ENCODE measurements around the gene SLC2A10. TPM values are rescaled to one million over a fixed set of nuclear protein-coding genes. Genes with fewer than 3 reads are reported as not detected.

The SLC2A10 gene
- total RNA-seq, 1 experiment from 2014 or later: 9.6 TPM

DNA sequence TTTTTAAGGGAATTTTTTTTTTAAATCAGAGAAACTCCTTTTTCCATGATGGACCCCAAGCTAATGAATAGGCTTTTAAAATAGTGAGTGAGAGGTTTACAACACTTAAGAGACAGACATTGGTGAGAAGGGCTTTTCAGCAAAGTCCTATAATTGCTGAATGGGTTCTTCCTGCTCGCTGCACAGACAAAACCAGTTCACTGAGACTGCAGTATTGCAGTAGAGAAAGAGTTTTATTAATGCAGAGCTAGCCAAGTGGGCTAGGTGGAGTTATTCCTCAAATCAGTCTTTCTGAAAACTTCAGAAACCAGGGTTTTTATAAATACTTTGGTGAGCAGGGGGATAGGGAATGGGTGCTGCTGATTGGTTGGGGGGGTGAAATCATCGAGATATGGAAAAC is 3.2 kb upstream of the SLC2A10 start:
- intact Hi-C loops (cut with micrococcal nuclease): no loop called here
- ATAC-seq: no peak
- H3K9me3 ChIP-seq (ENCODE audit: low read length): peaks cover 11% of the 10 kb centered on the region; the same call in 1 of the 2 replicates
- H2AFZ ChIP-seq (ENCODE audit: low read length): no peak overlapping the region
- no peaks in the 10 kb centered on the region for H3K36me3 ChIP-seq (ENCODE audit: low read depth, low read length)
- H3K9me2 ChIP-seq (replicated peaks; ENCODE audit: low read length): no peaks in the 10 kb centered on the region
- no peak overlapping the region for H3K4me2 ChIP-seq (ENCODE audit: low read length)
- H3K4me3 ChIP-seq (ENCODE audit: low read length): no peak overlapping the region
- peaks cover 29% of the 10 kb centered on the region for H3K4me1 ChIP-seq (ENCODE audit: insufficient read depth, low read length)
- H4K20me1 ChIP-seq (ENCODE audit: low read length): no peaks in the 10 kb centered on the region
- no peak overlapping the region for H3K27ac ChIP-seq (ENCODE audit: low read length)
- H3K79me2 ChIP-seq (ENCODE audit: low read length): peaks cover 10% of the 10 kb centered on the region
- CTCF ChIA-PET: no interaction called here
- H3K9ac ChIP-seq (ENCODE audit: low read length): no peak overlapping the region
- TF ChIP-seq, protein P1, sequence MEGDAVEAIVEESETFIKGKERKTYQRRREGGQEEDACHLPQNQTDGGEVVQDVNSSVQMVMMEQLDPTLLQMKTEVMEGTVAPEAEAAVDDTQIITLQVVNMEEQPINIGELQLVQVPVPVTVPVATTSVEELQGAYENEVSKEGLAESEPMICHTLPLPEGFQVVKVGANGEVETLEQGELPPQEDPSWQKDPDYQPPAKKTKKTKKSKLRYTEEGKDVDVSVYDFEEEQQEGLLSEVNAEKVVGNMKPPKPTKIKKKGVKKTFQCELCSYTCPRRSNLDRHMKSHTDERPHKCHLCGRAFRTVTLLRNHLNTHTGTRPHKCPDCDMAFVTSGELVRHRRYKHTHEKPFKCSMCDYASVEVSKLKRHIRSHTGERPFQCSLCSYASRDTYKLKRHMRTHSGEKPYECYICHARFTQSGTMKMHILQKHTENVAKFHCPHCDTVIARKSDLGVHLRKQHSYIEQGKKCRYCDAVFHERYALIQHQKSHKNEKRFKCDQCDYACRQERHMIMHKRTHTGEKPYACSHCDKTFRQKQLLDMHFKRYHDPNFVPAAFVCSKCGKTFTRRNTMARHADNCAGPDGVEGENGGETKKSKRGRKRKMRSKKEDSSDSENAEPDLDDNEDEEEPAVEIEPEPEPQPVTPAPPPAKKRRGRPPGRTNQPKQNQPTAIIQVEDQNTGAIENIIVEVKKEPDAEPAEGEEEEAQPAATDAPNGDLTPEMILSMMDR (conservative IDR thresholded peaks at IDR 0.05; ENCODE audit: low read depth, low read length): no peak
- no peak for TF ChIP-seq EZH2phosphoT487 (IDR thresholded peaks at IDR 0.05; ENCODE audit: borderline replicate concordance, low read length)
- TF ChIP-seq EZH2 (IDR thresholded peaks at IDR 0.05; ENCODE audit: low read length, unreplicated experiment): no peak
- H3K27me3 ChIP-seq (ENCODE audit: low read length): no peaks in the 10 kb centered on the region
- no peak for DNase-seq
- H3F3A ChIP-seq (ENCODE audit: low read length, unreplicated experiment): no peaks in the 10 kb centered on the region
- POLR2A ChIA-PET (ENCODE audit: unreplicated experiment): no interaction called here
- BruUV-seq (replicated peaks): no TSS peak

DNA sequence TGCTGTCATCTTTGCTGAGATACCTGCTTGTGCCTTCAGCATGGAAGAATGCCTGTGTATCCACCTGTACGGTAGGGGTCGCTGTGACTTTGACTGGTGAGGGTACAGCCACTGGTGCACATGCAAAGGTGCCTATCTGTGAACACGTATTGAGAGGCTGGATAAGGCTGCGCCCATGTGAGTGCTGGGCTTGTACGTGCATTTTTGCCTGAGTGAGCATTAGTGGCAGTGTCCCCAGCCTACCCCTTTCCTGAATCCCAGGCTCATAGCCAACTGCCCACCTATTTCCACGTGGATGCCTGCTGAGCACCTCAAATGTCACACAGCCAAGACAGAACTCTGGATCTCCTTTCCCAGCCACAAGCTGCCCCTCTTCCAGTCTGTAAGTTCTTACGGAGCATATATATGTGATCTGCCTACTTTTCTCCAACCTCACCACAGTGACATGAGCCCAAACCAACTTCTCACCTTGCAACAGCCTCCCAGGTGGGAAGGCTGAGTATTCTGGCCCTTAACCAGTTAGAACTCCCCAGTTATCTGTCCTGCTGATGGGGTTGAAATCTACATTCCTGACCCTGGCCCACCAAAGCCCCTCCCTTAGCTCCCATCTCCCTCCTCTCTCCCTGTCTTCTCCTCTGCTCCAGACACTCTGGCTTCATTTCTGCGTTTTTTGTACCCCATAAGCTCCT is 1.1 kb upstream of the SLC2A10 start:
- H3K36me3 ChIP-seq (ENCODE audit: low read depth, low read length): no peaks in the 10 kb centered on the region
- no peak overlapping the region for H3K4me2 ChIP-seq (ENCODE audit: low read length)
- ChIA-PET CTCF (interaction anchor here (0.6 kb wide), 1 partner anchor 16 kb away, joined by 3 read pairs; no protein-coding TSS in a partner anchor), POLR2A (ENCODE audit: unreplicated experiment) (no interaction called here)
- H3K9me2 ChIP-seq (replicated peaks; ENCODE audit: low read length): no peaks in the 10 kb centered on the region
- peak overlapping the region; percentile 97 for H2AFZ ChIP-seq (ENCODE audit: low read length)
- no peaks in the 10 kb centered on the region for H3F3A ChIP-seq (ENCODE audit: low read length, unreplicated experiment)
- peaks cover 11% of the 10 kb centered on the region; the same call in 1 of the 2 replicates for H3K9me3 ChIP-seq (ENCODE audit: low read length)
- H3K79me2 ChIP-seq (ENCODE audit: low read length): peaks cover 10% of the 10 kb centered on the region
- BruUV-seq (replicated peaks): no TSS peak
- ATAC-seq (no peak), DNase-seq (no peak)
- no peak overlapping the region for H3K27ac ChIP-seq (ENCODE audit: low read length)
- H3K9ac ChIP-seq (ENCODE audit: low read length): no peak overlapping the region
- no peak overlapping the region for H3K4me3 ChIP-seq (ENCODE audit: low read length)
- H3K4me1 ChIP-seq (ENCODE audit: insufficient read depth, low read length): peaks cover 19% of the 10 kb centered on the region
- intact Hi-C loops (cut with micrococcal nuclease): no loop called here
- no peaks in the 10 kb centered on the region for H3K27me3 ChIP-seq (ENCODE audit: low read length)
- no peaks in the 10 kb centered on the region for H4K20me1 ChIP-seq (ENCODE audit: low read length)
- TF ChIP-seq EZH2phosphoT487 (IDR thresholded peaks at IDR 0.05; ENCODE audit: borderline replicate concordance, low read length) (no peak), EZH2 (IDR thresholded peaks at IDR 0.05; ENCODE audit: low read length, unreplicated experiment) (no peak)
- TF ChIP-seq, protein P1 (conservative IDR thresholded peaks at IDR 0.05; ENCODE audit: low read depth, low read length): no peak

DNA sequence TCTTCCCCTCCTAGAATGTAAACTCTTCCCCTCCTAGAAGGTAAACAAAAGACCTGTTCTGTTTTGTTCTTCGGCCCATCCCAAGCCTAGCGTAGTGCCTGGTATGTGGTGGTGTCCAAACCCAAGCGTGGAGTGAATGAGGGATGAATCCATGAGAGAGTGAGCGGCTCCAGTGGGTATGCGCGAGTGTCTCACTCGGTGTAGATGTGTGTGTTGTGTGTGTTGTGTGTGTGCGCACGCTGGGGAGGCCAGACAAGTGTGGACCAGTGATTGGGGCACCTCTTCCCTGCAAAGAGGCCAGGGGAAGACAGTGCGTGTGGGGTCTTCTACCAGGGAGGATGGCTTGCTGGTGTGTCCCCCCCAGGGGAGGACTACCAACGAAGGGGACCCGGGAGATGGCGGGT is 392 bp upstream of the SLC2A10 start:
- H3K4me2 ChIP-seq (ENCODE audit: low read length): peak overlapping the region; percentile 99

More for the DNA sequence above, 392 bp upstream of the SLC2A10 start:
- Histone ChIP-seq H3K27ac (ENCODE audit: low read length) (no peak overlapping the region; the same call in 1 of the 2 replicates), H2AFZ (ENCODE audit: low read length) (peak overlapping the region; percentile 97), H3K79me2 (ENCODE audit: low read length) (peaks cover 10% of the 10 kb centered on the region), H3F3A (ENCODE audit: low read length, unreplicated experiment) (no peaks in the 10 kb centered on the region), H3K4me3 (ENCODE audit: low read length) (peak overlapping the region; percentile 93), H3K4me1 (ENCODE audit: insufficient read depth, low read length) (peaks cover 16% of the 10 kb centered on the region), H3K9ac (ENCODE audit: low read length) (peak overlapping the region; percentile 88), H4K20me1 (ENCODE audit: low read length) (no peaks in the 10 kb centered on the region), H3K36me3 (ENCODE audit: low read depth, low read length) (no peaks in the 10 kb centered on the region), H3K9me2 (replicated peaks; ENCODE audit: low read length) (no peaks in the 10 kb centered on the region), H3K27me3 (ENCODE audit: low read length) (no peaks in the 10 kb centered on the region), H3K9me3 (ENCODE audit: low read length) (peaks cover 11% of the 10 kb centered on the region; the same call in 1 of the 2 replicates)
- intact Hi-C loops (cut with micrococcal nuclease): no loop called here
- DNase-seq (peak; percentile 14), ATAC-seq (peak; percentile 37)
- TSS peak; percentile 77 for BruUV-seq (replicated peaks)
- TF ChIP-seq EZH2phosphoT487 (IDR thresholded peaks at IDR 0.05; ENCODE audit: borderline replicate concordance, low read length): no peak
- TF ChIP-seq EZH2 (IDR thresholded peaks at IDR 0.05; ENCODE audit: low read length, unreplicated experiment): no peak
- TF ChIP-seq, protein P1 (conservative IDR thresholded peaks at IDR 0.05; ENCODE audit: low read depth, low read length): no peak
- ChIA-PET CTCF (no interaction called here), POLR2A (ENCODE audit: unreplicated experiment) (no interaction called here)
